GM19372 (cell line): ENCODE results near the gene CD109.
A peak's percentile ranks its signal among the peaks of the same experiment; 100 is the strongest.
"Not testable (repeated sequence)": the region's sequence is repeated elsewhere in the genome, so short reads cannot be mapped to it uniquely, and the experiment has no call there.

Experiments used
- ATAC-seq: cut with Tn5 transposase; IDR thresholded peaks from one replicate; pipeline ENCODE4 v1.9.1; 2021; ENCODE audit warnings: mild to moderate bottlenecking, low read depth, moderate library complexity; ENCODE audit not compliant: unreplicated experiment

CD109 gene

GRCh38 chr6:73695619-73696421, at the start of gene CD109:
Gene CD109 (plus strand): TSS chr6:73696203. CDS start chr6:73696216, 13 bp downstream.
- peak; percentile 57 for ATAC-seq

DNA sequence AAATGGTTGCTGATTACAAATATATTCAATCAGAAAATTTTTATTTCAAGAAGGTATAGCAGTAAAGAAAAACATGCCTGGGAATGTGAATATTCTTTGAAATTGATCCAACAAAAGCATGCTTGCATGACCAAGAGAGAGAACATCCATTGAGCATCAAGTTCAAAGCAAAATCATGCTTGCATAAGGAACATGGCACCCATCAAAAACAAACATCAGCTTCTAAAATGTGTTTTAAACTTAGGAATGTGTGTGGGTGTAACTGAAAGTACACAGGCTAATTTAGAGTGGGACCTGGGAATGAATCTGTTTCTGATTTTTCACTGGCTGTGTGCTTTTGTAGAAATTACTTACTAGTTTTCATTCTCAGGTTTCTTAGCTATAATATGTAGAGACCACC, 47.8 kb upstream of the CD109 start:
- no peak for ATAC-seq

GRCh38 chr6:73649783-73650182, 46.2 kb upstream of the CD109 start:
- ATAC-seq = no peak

DNA sequence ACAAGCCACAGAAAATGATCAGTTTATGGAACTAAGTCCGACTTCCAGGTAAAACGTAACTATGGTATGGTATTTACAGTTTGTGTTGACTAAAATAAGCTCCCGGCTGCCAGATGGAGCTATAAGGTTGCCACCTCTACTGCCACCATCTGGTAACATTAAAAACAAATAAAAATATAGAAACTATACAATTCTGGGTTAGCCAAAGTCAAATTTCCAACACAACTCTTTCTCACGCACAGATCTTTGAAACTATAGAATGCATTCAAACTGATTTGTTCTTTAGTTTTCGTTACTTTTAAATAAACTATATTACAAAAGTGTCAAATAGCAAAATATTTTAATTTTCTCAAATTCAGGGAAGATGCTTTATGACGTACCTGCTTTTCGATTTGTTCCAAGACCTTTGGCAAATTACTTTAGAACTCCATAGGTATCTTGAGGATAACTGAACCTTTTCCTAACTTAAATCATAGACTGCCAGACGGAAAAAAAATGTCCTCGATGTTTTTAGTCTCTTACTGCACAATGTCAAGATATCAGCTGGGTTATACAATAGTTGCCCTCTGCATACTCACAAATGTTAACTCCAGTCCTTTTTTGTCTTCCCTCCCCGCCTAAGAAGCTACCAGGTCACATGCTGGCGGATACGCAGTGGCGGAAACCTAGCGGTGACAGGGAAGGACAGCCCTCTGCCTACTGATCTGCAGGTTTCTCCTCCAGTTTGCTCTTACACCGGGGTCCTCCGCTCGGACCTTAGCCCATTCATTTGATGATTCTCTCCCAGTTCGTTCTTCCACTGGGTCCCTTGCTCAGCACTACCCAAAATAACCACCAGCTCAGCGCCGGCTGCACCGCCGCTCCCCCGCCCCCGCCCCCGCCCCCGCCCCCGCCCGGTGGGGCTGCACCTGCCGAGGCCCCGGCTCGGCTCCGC, 43.1 kb upstream of the CD109 start:
- peak; percentile 38 for ATAC-seq

GRCh38 chr6:73653571-73654424, 42.2 kb upstream of the CD109 start, which contains the start of gene SLC17A5:
Gene SLC17A5 (minus strand): TSS chr6:73653992. CDS start chr6:73653886, 106 bp downstream.
- ATAC-seq = peak; percentile 84

DNA sequence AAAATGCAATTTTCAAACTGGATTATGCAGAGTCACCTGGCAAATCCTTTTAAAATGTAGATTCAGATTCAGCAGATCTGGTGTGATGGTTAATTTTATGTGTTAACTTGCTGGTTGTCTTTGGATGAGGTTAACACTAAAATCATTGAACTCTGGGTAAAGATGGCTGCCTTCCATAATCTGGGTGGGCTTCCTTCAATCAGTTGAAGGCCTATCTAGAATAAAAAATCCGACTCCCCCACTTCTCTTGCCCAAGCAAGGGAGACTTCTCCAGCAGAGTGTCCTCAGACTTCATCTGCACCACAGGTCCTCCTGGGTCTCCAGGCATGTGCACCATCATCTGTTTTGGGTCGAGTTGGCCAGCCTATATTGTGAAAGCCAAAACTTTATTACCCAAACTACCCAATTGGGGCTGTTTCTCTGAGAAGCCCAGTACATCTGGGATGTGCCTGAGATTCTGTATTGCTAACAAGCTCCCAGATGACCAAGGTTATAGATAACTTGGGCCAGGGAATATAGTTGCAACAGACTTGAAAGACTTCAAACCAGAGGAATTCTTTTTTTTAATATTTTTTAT, 40.6 kb upstream of the CD109 start:
- no peak for ATAC-seq

DNA sequence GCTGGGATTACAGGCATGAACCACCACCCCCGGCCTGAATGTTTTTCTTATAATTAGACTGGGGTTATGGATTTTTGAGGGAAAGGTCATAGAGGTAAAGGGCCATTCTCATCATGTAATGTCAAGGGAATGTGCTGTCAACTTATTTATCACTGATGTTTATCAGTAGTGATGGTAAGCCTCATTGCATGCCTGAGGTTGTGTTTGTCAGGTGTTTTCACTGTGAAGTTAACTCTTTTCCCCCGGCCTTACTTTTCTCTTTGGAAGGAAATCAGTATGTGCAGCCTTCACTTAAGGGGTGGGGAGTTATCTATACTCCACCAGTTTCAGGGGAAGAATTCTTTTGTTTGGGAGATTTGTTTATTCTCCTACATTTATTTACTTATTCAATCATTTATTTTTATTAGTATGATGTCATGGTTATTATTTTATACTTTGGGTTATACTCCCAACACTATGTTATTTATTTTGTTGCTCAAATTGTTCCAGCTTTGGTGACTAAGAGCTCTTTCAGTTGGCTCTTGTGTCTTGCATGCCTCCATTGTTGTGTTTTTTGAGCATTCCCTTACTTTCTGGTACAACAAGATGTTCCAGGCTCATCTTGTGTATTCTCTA, 39.4 kb upstream of the CD109 start:
- ATAC-seq = no peak

- no peak for ATAC-seq
These were observed 38.8 kb upstream of the CD109 start for GRCh38 chr6:73657201-73657600.

- no peak for ATAC-seq
These were observed 31.3 kb upstream of the CD109 start for GRCh38 chr6:73664701-73665100.

GRCh38 chr6:73665686-73666319, 30.2 kb upstream of the CD109 start:
- ATAC-seq = no peak

DNA sequence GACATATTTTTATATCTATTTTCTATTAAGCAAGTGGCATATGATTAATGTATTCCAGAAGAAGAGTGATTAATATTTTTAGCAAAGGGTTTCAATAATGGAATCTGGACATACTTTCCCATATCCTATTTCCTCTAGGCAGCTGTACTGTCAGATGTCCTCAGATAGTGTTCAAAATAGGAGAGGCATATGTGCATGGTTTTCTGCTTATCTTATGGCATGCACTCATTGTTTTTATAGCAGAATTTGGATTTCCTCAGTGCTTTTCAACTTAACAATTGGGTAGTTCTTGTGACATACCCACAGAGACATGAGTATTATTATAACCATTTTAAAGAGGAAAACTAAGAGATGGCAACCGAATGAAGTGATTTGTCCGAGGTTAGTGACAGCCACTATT, 29.6 kb upstream of the CD109 start:
- ATAC-seq = no peak

- ATAC-seq = no peak
These were observed 28.2 kb upstream of the CD109 start for GRCh38 chr6:73667798-73668197.

DNA sequence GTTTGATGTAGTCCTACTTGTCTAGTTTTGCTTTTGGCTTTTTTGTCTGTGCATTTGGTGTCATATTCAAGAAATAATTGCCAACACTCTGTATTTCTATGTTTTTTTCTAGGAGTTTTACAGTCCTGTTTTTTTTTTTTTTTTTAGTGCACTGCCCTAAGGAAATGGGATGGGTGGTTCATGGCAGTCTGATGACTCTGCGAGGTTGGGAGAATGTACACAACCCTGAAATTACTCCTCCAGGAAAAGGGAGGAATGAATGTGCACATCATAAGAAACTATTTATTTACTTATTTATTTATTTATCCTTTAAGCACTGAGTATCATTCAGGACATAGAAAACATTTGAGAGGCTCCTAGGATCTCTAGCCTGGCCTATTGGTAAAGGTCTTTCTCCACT, 27.0 kb upstream of the CD109 start:
- no peak for ATAC-seq

DNA sequence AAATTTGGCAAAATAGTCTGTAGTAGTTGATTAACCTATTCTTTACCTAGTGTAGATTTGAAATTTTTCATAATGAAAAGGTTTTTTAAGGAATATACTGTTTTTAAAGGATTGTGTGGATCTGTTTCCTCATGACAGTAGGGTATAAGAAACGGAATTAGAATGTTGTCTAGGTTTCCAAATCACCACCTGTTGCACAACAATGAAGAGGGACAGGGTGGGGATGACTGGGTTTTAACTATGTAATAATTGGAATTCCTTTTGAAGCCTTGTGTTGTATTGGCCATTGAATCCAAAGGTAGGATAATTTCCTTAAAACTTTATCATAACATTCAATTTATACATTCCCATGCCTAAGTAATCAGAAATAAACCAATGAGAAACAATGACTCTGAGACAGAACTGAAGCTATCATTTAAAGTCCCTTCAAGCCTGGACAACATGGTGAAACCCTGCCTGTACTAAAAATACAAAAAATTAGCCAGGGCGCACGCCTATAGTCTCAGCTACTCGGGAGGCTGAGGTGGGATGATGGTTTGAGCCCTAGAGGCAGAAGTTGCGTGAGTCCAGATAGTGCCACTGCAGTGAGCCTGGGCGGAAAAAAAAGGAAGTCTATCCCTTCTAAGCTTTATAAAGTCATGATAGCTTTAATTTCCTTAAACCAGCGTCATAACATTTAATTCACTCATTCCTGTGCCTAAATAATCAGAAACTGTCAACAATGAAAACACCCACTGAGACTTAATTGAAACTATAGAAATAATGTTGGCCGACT, 23.9 kb upstream of the CD109 start:
- no peak for ATAC-seq

- peak; percentile 92 for ATAC-seq
These were observed 20.4 kb upstream of the CD109 start for GRCh38 chr6:73675466-73676098.

DNA sequence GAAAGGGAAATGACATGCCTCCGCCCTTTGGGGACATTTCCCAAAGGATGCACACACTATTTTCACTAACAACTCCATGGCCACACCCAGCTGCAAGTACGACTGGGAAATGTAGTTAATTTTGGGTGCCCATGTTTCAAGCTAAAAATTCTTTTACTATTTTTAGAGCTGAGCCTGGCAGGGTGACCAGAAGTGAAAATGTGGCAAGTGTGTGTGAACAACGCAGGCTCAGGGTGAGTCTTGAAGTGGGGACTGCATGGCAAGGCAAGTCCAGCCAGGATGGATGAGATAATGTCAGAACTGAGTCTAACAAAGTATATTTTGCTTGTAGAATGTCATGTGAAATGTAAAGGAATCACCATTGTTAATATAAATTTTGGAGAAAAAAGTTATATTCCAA, 17.0 kb upstream of the CD109 start:
- ATAC-seq = no peak

DNA sequence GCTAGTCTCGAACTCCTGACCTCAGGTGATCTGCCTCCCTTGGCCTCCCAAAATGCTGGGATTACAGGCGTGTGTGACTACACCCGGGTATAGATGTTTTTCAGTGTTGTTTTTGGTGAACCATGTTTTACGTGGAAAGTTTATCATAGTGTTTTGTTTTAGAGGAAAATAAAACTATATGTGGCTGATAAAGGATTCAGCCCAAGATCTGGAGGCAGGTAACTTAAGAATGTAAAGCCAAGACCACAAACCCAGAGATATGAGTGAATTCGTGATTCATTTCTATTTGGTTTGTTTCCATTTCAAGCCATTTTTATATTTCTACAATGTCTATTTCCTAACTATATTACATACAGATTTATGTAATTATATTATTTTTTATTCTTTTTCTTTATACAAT, 16.2 kb upstream of the CD109 start:
- ATAC-seq = not testable (repeated sequence)

DNA sequence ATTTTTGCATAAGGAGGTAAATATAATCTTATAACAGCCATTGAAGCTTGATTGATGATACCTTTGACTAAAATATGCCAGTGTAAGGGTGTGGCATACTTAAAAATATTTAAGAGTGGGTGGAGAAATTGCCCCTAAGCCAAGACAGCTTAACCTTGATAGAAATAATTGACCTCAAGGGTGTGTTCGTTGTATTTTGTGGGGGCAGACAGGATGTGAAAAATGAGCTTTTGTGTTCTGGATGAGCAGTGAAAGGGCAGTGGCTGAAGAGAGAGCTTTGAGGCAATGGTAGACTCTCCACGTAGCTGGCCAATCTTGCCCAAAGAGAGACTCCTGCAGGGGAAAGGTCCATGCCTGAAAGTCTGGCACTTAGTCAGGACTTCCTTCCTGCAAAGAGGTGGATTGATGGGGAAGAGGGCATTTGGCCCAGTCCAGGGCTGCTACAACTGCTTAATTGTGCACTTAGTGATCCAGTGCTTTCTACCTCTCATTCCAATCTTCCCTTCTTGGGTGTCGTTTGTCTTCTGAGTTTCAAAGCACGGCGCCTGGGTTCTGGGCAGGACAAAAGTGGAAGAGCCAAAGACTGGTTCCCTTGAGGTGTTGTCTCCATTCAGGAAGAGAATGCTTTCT, 15.6 kb upstream of the CD109 start:
- ATAC-seq = no peak
